Measurements from ENCODE around the gene TACC3.
A peak's percentile ranks its signal among the peaks of the same experiment; 100 is the strongest.

Gene TACC3

GRCh38 chr4:1682860-1683259 is 38.5 kb upstream of the TACC3 start:
- ChIA-PET CTCF (interaction anchor here (0.6 kb wide), 1 partner anchor 57 kb away, joined by 4 read pairs; no protein-coding TSS in a partner anchor), POLR2A (no interaction called here)
- Histone ChIP-seq H3K4me1 (ENCODE audit: control insufficient read depth, insufficient read depth, low read length) (no peaks in the 10 kb centered on the region; the same call in 1 of the 2 replicates), H3K9me3 (ENCODE audit: control insufficient read depth, insufficient read depth, low read depth, low read length) (no peaks in the 10 kb centered on the region), H3K4me3 (ENCODE audit: low read depth, low read length) (no peak overlapping the region), H3K36me3 (ENCODE audit: control insufficient read depth in 2 of 2, insufficient read depth in 1 of 2, low read length in 2 of 2) (no peaks in the 10 kb centered on the region), H3K27ac (ENCODE audit: extremely low read depth, low read depth, low read length) (no peak overlapping the region)
- no peak for TF ChIP-seq ZNF473 (tag by site-specific recombination; IDR thresholded peaks at IDR 0.05)
- TF ChIP-seq ZNF211 (tag by site-specific recombination; IDR thresholded peaks at IDR 0.05; ENCODE audit: low read depth) = no peak
- no peak for TF ChIP-seq REPIN1 (tag by site-specific recombination; IDR thresholded peaks at IDR 0.05; ENCODE audit: low read depth)
- no peak for TF ChIP-seq ZNF157 (tag by site-specific recombination; IDR thresholded peaks at IDR 0.05)

DNA sequence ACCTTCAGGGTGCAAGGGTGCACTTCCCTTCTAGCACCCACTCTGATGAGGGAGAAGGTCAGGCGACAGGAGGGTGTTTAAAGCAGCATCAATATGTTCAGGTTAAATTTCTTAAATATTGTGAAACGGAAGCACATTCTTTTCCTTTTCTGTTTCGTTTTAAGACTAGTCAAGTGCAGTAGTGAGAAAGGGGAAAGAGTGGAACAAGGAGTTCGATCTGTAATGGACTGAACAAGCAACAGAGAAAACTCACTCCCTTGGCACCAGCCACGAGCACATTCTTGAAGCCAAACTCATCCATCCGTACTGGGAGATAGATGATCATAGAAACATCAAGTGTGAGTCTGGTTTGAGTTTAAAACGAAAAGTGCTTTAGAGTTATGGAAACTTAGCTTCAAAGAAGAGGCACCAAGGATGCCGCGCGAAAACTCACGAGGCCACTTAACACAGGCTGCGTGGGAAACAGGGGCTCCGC is 38.0 kb upstream of the TACC3 start:
- Histone ChIP-seq H3K36me3 (ENCODE audit: control insufficient read depth in 2 of 2, insufficient read depth in 1 of 2, low read length in 2 of 2) (no peaks in the 10 kb centered on the region), H3K27ac (ENCODE audit: extremely low read depth, low read depth, low read length) (no peak overlapping the region)
- TF ChIP-seq, protein P1, sequence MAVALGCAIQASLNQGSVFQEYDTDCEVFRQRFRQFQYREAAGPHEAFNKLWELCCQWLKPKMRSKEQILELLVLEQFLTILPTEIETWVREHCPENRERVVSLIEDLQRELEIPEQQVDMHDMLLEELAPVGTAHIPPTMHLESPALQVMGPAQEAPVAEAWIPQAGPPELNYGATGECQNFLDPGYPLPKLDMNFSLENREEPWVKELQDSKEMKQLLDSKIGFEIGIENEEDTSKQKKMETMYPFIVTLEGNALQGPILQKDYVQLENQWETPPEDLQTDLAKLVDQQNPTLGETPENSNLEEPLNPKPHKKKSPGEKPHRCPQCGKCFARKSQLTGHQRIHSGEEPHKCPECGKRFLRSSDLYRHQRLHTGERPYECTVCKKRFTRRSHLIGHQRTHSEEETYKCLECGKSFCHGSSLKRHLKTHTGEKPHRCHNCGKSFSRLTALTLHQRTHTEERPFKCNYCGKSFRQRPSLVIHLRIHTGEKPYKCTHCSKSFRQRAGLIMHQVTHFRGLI (tag by site-specific recombination; IDR thresholded peaks at IDR 0.05) = no peak
- TF ChIP-seq ZBTB17 (tag by site-specific recombination; IDR thresholded peaks at IDR 0.05) = 0 out of 2 replicates have a peak, but pooled peaks have one; percentile 19

GRCh38 chr4:1683736-1684505 is 37.4 kb upstream of the TACC3 start, which contains the start of gene FAM53A:
FAM53A (minus strand) TSS chr4:1684313; CDS start chr4:1668741, 15,572 bp downstream.
- no peaks in the 10 kb centered on the region; the same call in 1 of the 2 replicates for H3K4me1 ChIP-seq (ENCODE audit: control insufficient read depth, insufficient read depth, low read length)
- POLR2A ChIA-PET = no interaction called here
- no peaks in the 10 kb centered on the region for H3K9me3 ChIP-seq (ENCODE audit: control insufficient read depth, insufficient read depth, low read depth, low read length)
- H3K4me3 ChIP-seq (ENCODE audit: low read depth, low read length) = peak within 1 kb of the TSS; percentile 31
- TF ChIP-seq ZFP41 (tag by site-specific recombination; IDR thresholded peaks at IDR 0.05; ENCODE audit: borderline replicate concordance) = no peak
- TF ChIP-seq GLI2 (tag by site-specific recombination; IDR thresholded peaks at IDR 0.05; ENCODE audit: borderline replicate concordance, low read depth) = no peak
- no peak for TF ChIP-seq ZNF423 (tag by site-specific recombination; IDR thresholded peaks at IDR 0.05)
- no peak for TF ChIP-seq ZNF341 (tag by site-specific recombination; IDR thresholded peaks at IDR 0.05; ENCODE audit: low read depth)
- TF ChIP-seq ZNF292 (tag by site-specific recombination; IDR thresholded peaks at IDR 0.05; ENCODE audit: borderline replicate concordance, low read depth) = no peak
- 0 out of 2 replicates have a peak, but pooled peaks have one; percentile 57 for TF ChIP-seq ZNF561 (tag by site-specific recombination; IDR thresholded peaks at IDR 0.05; ENCODE audit: borderline replicate concordance)
- TF ChIP-seq ZBTB26 (tag by site-specific recombination; optimal IDR thresholded peaks at IDR 0.05) = peak; percentile 30
- no peak for TF ChIP-seq BCL11A (tag by site-specific recombination; IDR thresholded peaks at IDR 0.05; ENCODE audit: low read depth)
- peak; percentile 53; the same call in 1 of the 2 replicates for TF ChIP-seq ZFHX2 (tag by site-specific recombination; conservative IDR thresholded peaks at IDR 0.05)
- no peak for TF ChIP-seq WT1 (tag by site-specific recombination; IDR thresholded peaks at IDR 0.05)
- TF ChIP-seq ZNF114 (tag by site-specific recombination; IDR thresholded peaks at IDR 0.05) = no peak
- no peak for TF ChIP-seq ZNF366 (tag by site-specific recombination; conservative IDR thresholded peaks at IDR 0.05)
- H3K27ac ChIP-seq (ENCODE audit: extremely low read depth, low read depth, low read length) = peak within 1 kb of the TSS; percentile 51; the same call in 1 of the 2 replicates
- CTCF ChIA-PET = interaction anchor here (1.0 kb wide), 1 partner anchor 9 kb away, joined by 9 read pairs; no protein-coding TSS in a partner anchor
- H3K36me3 ChIP-seq (ENCODE audit: control insufficient read depth in 2 of 2, insufficient read depth in 1 of 2, low read length in 2 of 2) = no peaks in the 10 kb centered on the region; a peak in 1 of 3 replicates

More for the DNA sequence above, 38.0 kb upstream of the TACC3 start:
- Histone ChIP-seq H3K9me3 (ENCODE audit: control insufficient read depth, insufficient read depth, low read depth, low read length) (no peaks in the 10 kb centered on the region), H3K4me3 (ENCODE audit: low read depth, low read length) (no peak overlapping the region; the same call in 1 of the 2 replicates), H3K4me1 (ENCODE audit: control insufficient read depth, insufficient read depth, low read length) (no peaks in the 10 kb centered on the region; the same call in 1 of the 2 replicates)
- ChIA-PET CTCF (interaction anchor here (0.6 to 1.0 kb wide), 2 partner anchors 9 to 56 kb away, joined by 4 to 9 read pairs; no protein-coding TSS in a partner anchor), POLR2A (no interaction called here)

Measured in HEK293 (cell line).